Measurements from ENCODE around the gene BATF.

BATF gene

DNA sequence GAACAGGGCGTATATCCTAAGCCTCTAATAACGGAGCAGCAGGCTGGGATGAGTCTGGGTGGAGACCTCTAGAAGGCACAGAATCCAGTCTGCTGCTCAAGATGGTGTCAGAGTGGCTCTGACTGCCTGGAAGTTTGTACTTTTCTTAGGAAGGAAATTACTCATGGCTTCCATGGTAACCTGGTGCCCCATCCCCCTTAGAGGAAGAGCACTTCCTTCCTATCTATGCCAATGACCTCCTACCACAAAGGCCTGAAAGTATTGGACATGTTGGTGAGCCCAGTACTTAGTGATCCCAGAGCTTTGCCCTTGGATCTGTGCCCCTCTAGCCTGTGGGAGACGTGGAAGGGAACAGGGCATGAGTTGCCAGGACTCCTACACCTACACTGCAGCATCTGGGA, 1.5 kb downstream of the BATF start:
- TF ChIP-seq, protein P1, sequence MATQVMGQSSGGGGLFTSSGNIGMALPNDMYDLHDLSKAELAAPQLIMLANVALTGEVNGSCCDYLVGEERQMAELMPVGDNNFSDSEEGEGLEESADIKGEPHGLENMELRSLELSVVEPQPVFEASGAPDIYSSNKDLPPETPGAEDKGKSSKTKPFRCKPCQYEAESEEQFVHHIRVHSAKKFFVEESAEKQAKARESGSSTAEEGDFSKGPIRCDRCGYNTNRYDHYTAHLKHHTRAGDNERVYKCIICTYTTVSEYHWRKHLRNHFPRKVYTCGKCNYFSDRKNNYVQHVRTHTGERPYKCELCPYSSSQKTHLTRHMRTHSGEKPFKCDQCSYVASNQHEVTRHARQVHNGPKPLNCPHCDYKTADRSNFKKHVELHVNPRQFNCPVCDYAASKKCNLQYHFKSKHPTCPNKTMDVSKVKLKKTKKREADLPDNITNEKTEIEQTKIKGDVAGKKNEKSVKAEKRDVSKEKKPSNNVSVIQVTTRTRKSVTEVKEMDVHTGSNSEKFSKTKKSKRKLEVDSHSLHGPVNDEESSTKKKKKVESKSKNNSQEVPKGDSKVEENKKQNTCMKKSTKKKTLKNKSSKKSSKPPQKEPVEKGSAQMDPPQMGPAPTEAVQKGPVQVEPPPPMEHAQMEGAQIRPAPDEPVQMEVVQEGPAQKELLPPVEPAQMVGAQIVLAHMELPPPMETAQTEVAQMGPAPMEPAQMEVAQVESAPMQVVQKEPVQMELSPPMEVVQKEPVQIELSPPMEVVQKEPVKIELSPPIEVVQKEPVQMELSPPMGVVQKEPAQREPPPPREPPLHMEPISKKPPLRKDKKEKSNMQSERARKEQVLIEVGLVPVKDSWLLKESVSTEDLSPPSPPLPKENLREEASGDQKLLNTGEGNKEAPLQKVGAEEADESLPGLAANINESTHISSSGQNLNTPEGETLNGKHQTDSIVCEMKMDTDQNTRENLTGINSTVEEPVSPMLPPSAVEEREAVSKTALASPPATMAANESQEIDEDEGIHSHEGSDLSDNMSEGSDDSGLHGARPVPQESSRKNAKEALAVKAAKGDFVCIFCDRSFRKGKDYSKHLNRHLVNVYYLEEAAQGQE (IDR thresholded peaks at IDR 0.05; ENCODE audit: insufficient read depth in 1 of 2, low read depth in 2 of 2, low read length in 2 of 2), result no peak
- TF ChIP-seq FOXP2 (optimal IDR thresholded peaks at IDR 0.05; ENCODE audit: borderline replicate concordance, extremely low read depth, extremely low read length, insufficient read depth), result no peak
- TF ChIP-seq POLR2AphosphoS5 (IDR thresholded peaks at IDR 0.05; ENCODE audit: low read depth, low read length), result no peak
- TF ChIP-seq SIN3A (IDR thresholded peaks at IDR 0.05; ENCODE audit: borderline replicate concordance, insufficient read depth, low read length), result no peak
- TF ChIP-seq TAF1 (IDR thresholded peaks at IDR 0.05; ENCODE audit: borderline replicate concordance, insufficient read depth, low read length), result no peak

DNA sequence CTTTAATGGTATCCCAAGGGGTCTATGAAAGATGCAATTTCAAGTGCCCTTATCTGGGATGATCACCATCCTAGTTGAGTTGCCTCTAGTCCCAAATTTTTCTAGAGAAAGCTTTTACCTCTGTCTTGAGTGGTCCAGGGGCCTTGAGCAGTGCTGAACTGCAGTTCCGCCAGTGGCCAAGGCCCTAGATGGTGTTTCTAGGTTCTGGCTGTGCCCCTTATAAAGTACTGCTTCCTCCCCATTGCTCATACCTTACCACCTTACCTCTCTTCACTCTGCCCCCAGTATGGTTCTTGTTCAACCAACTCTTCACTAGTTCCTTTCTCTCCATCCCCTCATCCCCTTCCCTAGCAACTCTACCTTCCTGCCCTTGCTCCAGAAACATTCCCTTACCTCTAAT, 3.7 kb downstream of the BATF start:
- TF ChIP-seq, protein P1 (IDR thresholded peaks at IDR 0.05; ENCODE audit: insufficient read depth in 1 of 2, low read depth in 2 of 2, low read length in 2 of 2), result no peak
- TF ChIP-seq TAF1 (IDR thresholded peaks at IDR 0.05; ENCODE audit: borderline replicate concordance, insufficient read depth, low read length) (no peak), POLR2AphosphoS5 (IDR thresholded peaks at IDR 0.05; ENCODE audit: low read depth, low read length) (no peak), SIN3A (IDR thresholded peaks at IDR 0.05; ENCODE audit: borderline replicate concordance, insufficient read depth, low read length) (no peak), FOXP2 (optimal IDR thresholded peaks at IDR 0.05; ENCODE audit: borderline replicate concordance, extremely low read depth, extremely low read length, insufficient read depth) (no peak)

DNA sequence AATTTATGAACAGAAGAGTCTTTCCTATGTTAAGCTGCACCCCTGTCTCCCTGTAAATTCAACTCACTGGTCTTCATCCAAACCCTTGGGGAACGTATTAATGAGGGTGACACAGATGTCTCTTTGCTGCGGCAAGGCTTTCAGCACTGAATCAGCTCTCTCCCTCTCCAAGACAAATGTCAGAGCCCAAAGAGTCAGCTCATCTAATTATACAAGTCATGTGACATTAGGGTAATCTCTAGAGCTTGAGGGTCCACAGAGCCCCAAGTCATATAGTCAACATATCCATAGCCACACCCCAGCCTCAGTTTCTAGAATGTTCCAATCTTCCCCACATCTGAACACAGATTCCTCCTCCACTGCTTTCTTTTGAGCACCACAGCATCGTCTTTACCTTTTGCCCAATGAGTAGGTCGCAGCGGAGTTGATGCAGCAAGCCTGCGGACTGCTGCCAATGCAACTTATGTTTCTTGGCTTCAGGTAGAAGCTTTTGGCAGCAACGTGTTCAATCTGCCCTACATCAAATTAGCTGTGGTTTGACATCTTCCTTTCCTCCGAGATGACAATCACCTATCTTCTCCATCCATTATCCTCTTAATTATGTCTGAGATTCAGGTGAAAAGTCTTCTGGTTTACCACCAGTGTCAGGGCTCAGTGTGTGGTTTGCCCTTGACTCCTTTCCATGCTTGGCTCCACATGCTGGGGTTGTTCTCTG, 5.3 kb downstream of the BATF start:
- no peak for TF ChIP-seq POLR2AphosphoS5 (IDR thresholded peaks at IDR 0.05; ENCODE audit: low read depth, low read length)
- TF ChIP-seq FOXP2 (optimal IDR thresholded peaks at IDR 0.05; ENCODE audit: borderline replicate concordance, extremely low read depth, extremely low read length, insufficient read depth), result no peak
- TF ChIP-seq TAF1 (IDR thresholded peaks at IDR 0.05; ENCODE audit: borderline replicate concordance, insufficient read depth, low read length), result no peak
- TF ChIP-seq, protein P1 (IDR thresholded peaks at IDR 0.05; ENCODE audit: insufficient read depth in 1 of 2, low read depth in 2 of 2, low read length in 2 of 2), result no peak
- TF ChIP-seq SIN3A (IDR thresholded peaks at IDR 0.05; ENCODE audit: borderline replicate concordance, insufficient read depth, low read length), result no peak

DNA sequence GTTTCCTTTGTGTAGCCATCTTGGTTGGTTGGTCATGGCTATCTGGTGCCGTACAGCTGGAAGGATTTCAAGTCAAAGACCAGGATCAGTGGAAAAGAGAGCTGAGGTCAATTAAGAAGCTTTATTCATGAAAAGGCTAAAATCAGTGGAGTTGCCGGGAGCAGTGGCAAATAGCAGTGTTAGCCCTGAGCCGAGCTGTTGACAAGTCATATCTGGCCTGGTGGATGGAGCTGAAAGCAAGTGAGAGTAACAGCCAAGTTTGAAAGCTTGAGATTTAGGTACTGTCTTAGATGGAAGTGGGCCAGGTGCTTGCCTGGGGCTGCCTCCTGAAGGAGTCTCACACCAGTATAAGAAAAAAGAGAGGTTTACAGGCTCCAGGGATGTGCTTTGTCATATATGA, 9.0 kb downstream of the BATF start:
- TF ChIP-seq, protein P1 (IDR thresholded peaks at IDR 0.05; ENCODE audit: insufficient read depth in 1 of 2, low read depth in 2 of 2, low read length in 2 of 2), result no peak
- TF ChIP-seq POLR2AphosphoS5 (IDR thresholded peaks at IDR 0.05; ENCODE audit: low read depth, low read length) (no peak), TAF1 (IDR thresholded peaks at IDR 0.05; ENCODE audit: borderline replicate concordance, insufficient read depth, low read length) (no peak), SIN3A (IDR thresholded peaks at IDR 0.05; ENCODE audit: borderline replicate concordance, insufficient read depth, low read length) (no peak), FOXP2 (optimal IDR thresholded peaks at IDR 0.05; ENCODE audit: borderline replicate concordance, extremely low read depth, extremely low read length, insufficient read depth) (no peak)

Measured in PFSK-1 (cell line).